SK-N-SH (cell line): ENCODE results near the gene TMEM248. TPM values are rescaled to one million over a fixed set of nuclear protein-coding genes. Genes with fewer than 3 reads are reported as not detected.

ENCODE experiments used
- CTCF ChIA-PET: fragments of 300-600, 350-600 bp; formaldehyde crosslinking; extraction: SDS; loops from one replicate; lab custom pipeline; 2021; lab: Yijun Ruan, JAX
- POLR2A ChIA-PET: fragments of 350-600 bp; sonication (Branson Sonifier 250); formaldehyde crosslinking; extraction: SDS; loops from one replicate; lab custom pipeline; 2020; ENCODE audit warnings: antibody characterized with exemption, inconsistent platforms; lab: Yijun Ruan, JAX
- DNase-seq: peaks from one replicate; pipeline ENCODE4 v3.0.0; 2012
- H2AFZ ChIP-seq: fragments of 200-600 bp; sonication (generic); 2 replicates; pipeline ENCODE4 v1.8.1; 2016; ENCODE audit warnings: antibody characterized with exemption, mild to moderate bottlenecking, low read depth
- H3F3A ChIP-seq: fragments of 200-600 bp; sonication (generic); replicated peaks from 2 replicates; pipeline ENCODE3; 2016; ENCODE audit warnings: antibody characterized with exemption, mild to moderate bottlenecking; ENCODE audit not compliant: insufficient read depth
- H3K27ac ChIP-seq, 2 experiments: fragments of 200-500 bp in 1 of 2; fragments of 200-600 bp in 1 of 2; sonication (Bioruptor generic) in 1 of 2; sonication (generic), shearing (Covaris generic) in 1 of 2; 2 replicates each; pipeline versions ENCODE4 v1.5.1 to v1.6.1; 2014 to 2016; ENCODE audit warnings: low read depth in 2 of 2, inconsistent platforms in 1 of 2, low read length in 1 of 2, mild to moderate bottlenecking in 1 of 2, mixed read lengths in 1 of 2
- H3K27me3 ChIP-seq: fragments of 200-600 bp; sonication (generic), shearing (Covaris generic); 2 replicates; pipeline ENCODE4 v1.6.1; 2016; ENCODE audit warnings: mixed run types; ENCODE audit not compliant: insufficient read depth
- H3K36me3 ChIP-seq, 2 experiments: fragments of 200-500 bp in 1 of 2; fragments of 200-600 bp in 1 of 2; sonication (Bioruptor generic) in 1 of 2; sonication (generic) in 1 of 2; replicated peaks in 1 of 2; 2 replicates each; pipeline versions ENCODE3 to v1.5.1; 2014 to 2016; ENCODE audit warnings: low read length in 1 of 2, mild to moderate bottlenecking in 1 of 2; ENCODE audit not compliant: insufficient read depth in 2 of 2, control insufficient read depth in 1 of 2
- H3K4me1 ChIP-seq, 2 experiments: fragments of 200-500 bp in 1 of 2; fragments of 200-600 bp in 1 of 2; sonication (Bioruptor generic) in 1 of 2; sonication (generic), shearing (Covaris generic) in 1 of 2; 2 replicates each; pipeline versions ENCODE4 v1.5.1 to v1.6.1; 2014 to 2016; ENCODE audit warnings: low read depth in 1 of 2, low read length in 1 of 2, mixed run types in 1 of 2; ENCODE audit not compliant: insufficient read depth in 2 of 2, control insufficient read depth in 1 of 2
- H3K4me2 ChIP-seq: fragments of 200-600 bp; sonication (generic), shearing (Covaris generic); 2 replicates; pipeline ENCODE4 v1.6.1; 2017; ENCODE audit warnings: mixed run types
- H3K4me3 ChIP-seq, 2 experiments: fragments of 200-500 bp in 1 of 2; fragments of 200-600 bp in 1 of 2; sonication (Bioruptor generic) in 1 of 2; sonication (generic), shearing (Covaris generic) in 1 of 2; 2 replicates each; pipeline versions ENCODE4 v1.5.1 to v1.8.1; 2014 to 2016; ENCODE audit warnings: low read depth in 2 of 2, inconsistent platforms in 1 of 2, low read length in 1 of 2, mild to moderate bottlenecking in 1 of 2, mixed read lengths in 1 of 2, moderate library complexity in 1 of 2
- H3K79me2 ChIP-seq: fragments of 200-600 bp; sonication (generic); 2 replicates; pipeline ENCODE4 v1.8.1; 2017; ENCODE audit warnings: mild to moderate bottlenecking; ENCODE audit not compliant: insufficient read depth
- H3K9ac ChIP-seq: fragments of 200-600 bp; sonication (generic); 2 replicates; pipeline ENCODE4 v1.6.1; 2017; ENCODE audit warnings: mixed run types
- H3K9me2 ChIP-seq: fragments of 200-600 bp; sonication (generic); 2 replicates; pipeline ENCODE4 v1.6.1; 2017; ENCODE audit warnings: mixed run types
- H3K9me3 ChIP-seq: fragments of 200-600 bp; sonication (generic); 2 replicates; pipeline ENCODE4 v1.6.1; 2017; ENCODE audit warnings: mixed run types, mild to moderate bottlenecking, moderate library complexity
- H4K20me1 ChIP-seq: fragments of 200-600 bp; sonication (generic); 2 replicates; pipeline ENCODE4 v1.6.1; 2017; ENCODE audit warnings: mild to moderate bottlenecking, mixed run types; ENCODE audit not compliant: insufficient read depth
- ELF1 ChIP-seq: IDR thresholded peaks from 2 replicates; pipeline ENCODE4 v1.4.0; 2012
- EZH2phosphoT487 ChIP-seq: fragments of 200-600 bp; sonication (generic); IDR thresholded peaks from 2 replicates; pipeline ENCODE4 v1.6.1; 2017; ENCODE audit warnings: low read depth, mixed run types, mild to moderate bottlenecking, antibody characterized with exemption, moderate library complexity, borderline replicate concordance
- FOSL2 ChIP-seq: IDR thresholded peaks from 2 replicates; pipeline ENCODE4 v1.4.0; 2012; ENCODE audit warnings: low read depth, mild to moderate bottlenecking, moderate library complexity, borderline replicate concordance
- FOXJ3 ChIP-seq: sonication (generic); formaldehyde crosslinking; IDR thresholded peaks from 2 replicates; pipeline ENCODE4 v1.5.1; 2020; ENCODE audit warnings: mild to moderate bottlenecking, missing genetic modification reagents
- GABPA ChIP-seq: IDR thresholded peaks from 2 replicates; pipeline ENCODE4 v1.4.0; 2012; ENCODE audit warnings: low read depth, mild to moderate bottlenecking
- JUND ChIP-seq: IDR thresholded peaks from 2 replicates; pipeline ENCODE4 v1.4.0; 2012
- MAX ChIP-seq: IDR thresholded peaks from 2 replicates; pipeline ENCODE4 v1.4.0; 2012; ENCODE audit warnings: low read depth
- MEF2A ChIP-seq: IDR thresholded peaks from 2 replicates; pipeline ENCODE4 v1.4.0; 2012; ENCODE audit warnings: low read depth, borderline replicate concordance
- NFIC ChIP-seq: IDR thresholded peaks from 2 replicates; pipeline ENCODE4 v1.4.0; 2012; ENCODE audit warnings: borderline replicate concordance
- NRF1 ChIP-seq: IDR thresholded peaks from 2 replicates; pipeline ENCODE4 v1.6.1; 2012; ENCODE audit warnings: low read depth, mild to moderate bottlenecking, low read length
- PBX3 ChIP-seq: IDR thresholded peaks from 2 replicates; pipeline ENCODE4; 2012
- POLR2AphosphoS5 ChIP-seq: IDR thresholded peaks from 2 replicates; pipeline ENCODE4 v1.6.1; 2012; ENCODE audit warnings: low read depth, low read length
- RAD21 ChIP-seq: IDR thresholded peaks from 2 replicates; pipeline ENCODE4 v1.6.1; 2012; ENCODE audit warnings: mild to moderate bottlenecking, low read length
- REST ChIP-seq: IDR thresholded peaks from 2 replicates; pipeline ENCODE4 v1.6.1; 2012; ENCODE audit warnings: mild to moderate bottlenecking, low read depth, low read length, moderate library complexity
- RFX5 ChIP-seq: IDR thresholded peaks from 2 replicates; pipeline ENCODE4 v1.6.1; 2012; ENCODE audit warnings: mild to moderate bottlenecking, improper control_type of control experiment, low read length
- SMC3 ChIP-seq: IDR thresholded peaks from 2 replicates; pipeline ENCODE4 v1.6.1; 2012; ENCODE audit warnings: low read depth, low read length, improper control_type of control experiment
- TAF1 ChIP-seq: IDR thresholded peaks from 2 replicates; pipeline ENCODE4 v1.6.1; 2012; ENCODE audit warnings: low read depth, mild to moderate bottlenecking, low read length, moderate library complexity, borderline replicate concordance
- TEAD4 ChIP-seq: IDR thresholded peaks from 2 replicates; pipeline ENCODE4 v1.4.0; 2012; ENCODE audit warnings: mild to moderate bottlenecking, borderline replicate concordance; ENCODE audit not compliant: insufficient read depth
- USF2 ChIP-seq: fragments of 150-350 bp; IDR thresholded peaks from 2 replicates; pipeline ENCODE4 v1.6.1; 2017; ENCODE audit warnings: antibody characterized with exemption, low read length, low read depth, borderline replicate concordance
- ZBTB33 ChIP-seq: IDR thresholded peaks from 2 replicates; pipeline ENCODE4 v1.4.0; 2012; ENCODE audit warnings: low read depth, borderline replicate concordance
- WGBS: methylation state at CpG from one replicate; pipeline ENCODE4 v1.1.6; 2017; ENCODE audit warnings: low lambda C conversion rate; 5-methylcytosine and 5-hydroxymethylcytosine counted together
- polyA plus RNA-seq, 3 experiments: library from polyadenylated mRNA; depleted of rRNA; stranded (reverse); fragments of >200 nt; gene quantifications; 2 replicates each; pipeline ENCODE4 v1.2.3, GENCODE V29; 2012

TMEM248 gene
- polyA plus RNA-seq, 1 of the 3 experiments (the other 2 are of a cell fraction), result 185 TPM

- no peak overlapping the region for H3K27ac ChIP-seq
- H3F3A ChIP-seq, result peaks cover 3% of the 10 kb centered on the region
- ChIA-PET CTCF (interaction anchor here (0.6 kb wide), 1 partner anchor 102 kb away, joined by 3 read pairs; no protein-coding TSS in a partner anchor), POLR2A (no interaction called here)
- H4K20me1 ChIP-seq, result no peaks in the 10 kb centered on the region
- H3K27me3 ChIP-seq, result no peaks in the 10 kb centered on the region
- no peaks in the 10 kb centered on the region for H3K9me3 ChIP-seq
- no peak overlapping the region for H3K4me3 ChIP-seq
- H2AFZ ChIP-seq, result no peak overlapping the region
- H3K9ac ChIP-seq, result no peak overlapping the region
- 95% methylated on average over 17 of the region's 17 CpGs for WGBS
- H3K79me2 ChIP-seq, result 0 out of 2 replicates have a peak, but pooled peaks cover 5% of the 10 kb centered on the region
- no peaks in the 10 kb centered on the region for H3K9me2 ChIP-seq
- H3K4me2 ChIP-seq, result no peak overlapping the region
- TF ChIP-seq MEF2A (no peak), USF2 (no peak), NFIC (no peak), EZH2phosphoT487 (no peak), PBX3 (no peak), RFX5 (no peak), FOSL2 (no peak), ZBTB33 (no peak), JUND (no peak), MAX (no peak), FOXJ3 (no peak), TEAD4 (no peak), ELF1 (no peak), RAD21 (no peak), GABPA (no peak), NRF1 (no peak), POLR2AphosphoS5 (no peak), TAF1 (no peak), SMC3 (no peak), REST (no peak)
- no peaks in the 10 kb centered on the region for H3K4me1 ChIP-seq
- no peak for DNase-seq
- H3K36me3 ChIP-seq, result peaks cover 43 to 47% of the 10 kb centered on the region in 2 experiments
Measured at GRCh38 chr7:66958538-66959350, 37.7 kb downstream of the TMEM248 start.
